Activated gamma-delta T cell treated with anti-CD3 and anti-CD28 coated beads, Interleukin-2, amount 50 U/mL, for 16 hours (primary cell): Measurements from ENCODE around the gene SYT1.

ENCODE experiments used
- DNase-seq: peaks from one replicate; pipeline ENCODE4 v3.0.0-alpha.2; 2020; ENCODE audit warnings: low read depth

Gene SYT1

GRCh38 chr12:79058342-79058741 is 193.8 kb downstream of the SYT1 start:
- DNase-seq, result no peak

DNA sequence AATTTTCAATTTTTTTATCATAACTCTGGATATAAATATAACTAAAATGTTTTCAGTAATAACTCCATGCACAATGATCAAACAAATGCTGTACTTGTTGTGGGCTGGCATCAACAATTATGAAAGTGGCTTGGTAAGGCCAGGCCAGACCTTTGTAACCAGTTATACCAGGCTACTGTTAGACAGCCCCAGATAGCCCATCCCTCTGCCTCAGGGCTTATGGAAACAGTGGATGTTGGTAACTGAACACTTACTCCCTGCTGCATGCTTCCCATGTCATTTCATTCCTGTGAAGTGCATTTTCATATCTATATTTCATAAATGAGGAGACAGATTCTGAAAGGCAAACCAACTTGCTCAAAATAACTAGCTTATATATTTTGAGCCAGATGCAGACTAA is 195.0 kb downstream of the SYT1 start:
- DNase-seq, result no peak

GRCh38 chr12:79063258-79063657 is 198.7 kb downstream of the SYT1 start:
- DNase-seq, result no peak

- DNase-seq, result no peak
These were observed 203.4 kb downstream of the SYT1 start for GRCh38 chr12:79067977-79068376.

DNA sequence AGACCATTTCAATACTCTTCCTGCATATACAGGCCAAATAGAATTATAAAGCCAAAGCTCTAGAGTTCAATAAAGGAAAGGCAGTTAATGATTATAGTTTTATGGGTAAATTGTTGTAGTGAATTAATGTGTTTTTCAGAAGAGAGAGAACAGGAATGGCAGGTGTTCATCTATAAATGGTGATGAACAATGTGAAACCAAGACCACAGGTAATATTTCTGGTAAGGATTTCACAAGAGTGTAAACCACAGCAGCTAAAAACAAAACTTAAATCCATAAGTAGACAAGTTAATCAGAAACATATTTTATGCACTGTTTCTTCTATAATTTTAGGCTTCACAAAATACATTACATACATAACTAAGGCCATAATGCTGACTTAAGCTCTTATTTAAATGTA is 204.4 kb downstream of the SYT1 start:
- no peak for DNase-seq

- no peak for DNase-seq
These were observed 206.9 kb downstream of the SYT1 start for GRCh38 chr12:79071498-79071897.

GRCh38 chr12:79073506-79073905 is 208.9 kb downstream of the SYT1 start:
- DNase-seq, result no peak

GRCh38 chr12:79082595-79082994 is 218.0 kb downstream of the SYT1 start:
- DNase-seq, result no peak

DNA sequence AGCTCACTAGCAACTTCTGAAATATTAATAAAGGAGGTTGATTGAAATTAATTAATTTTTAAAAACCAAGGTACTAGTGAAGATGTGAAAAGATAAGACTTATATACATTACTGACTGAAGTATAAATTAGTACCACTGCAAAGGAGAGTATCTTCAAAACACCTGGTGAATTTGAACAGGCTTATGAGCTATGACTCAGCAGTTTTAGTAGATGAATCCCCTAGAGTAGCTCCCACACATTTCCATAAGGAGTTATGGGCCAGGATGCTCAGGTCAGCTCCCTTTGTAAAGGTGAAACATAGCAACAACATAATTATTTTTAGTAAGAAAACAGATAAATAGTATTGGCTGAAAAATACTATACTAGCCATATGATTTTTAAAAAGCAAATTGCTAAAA is 218.6 kb downstream of the SYT1 start:
- DNase-seq, result no peak

GRCh38 chr12:79085106-79085682 is 220.6 kb downstream of the SYT1 start:
- DNase-seq, result no peak

- DNase-seq, result no peak
These were observed 222.1 kb downstream of the SYT1 start for GRCh38 chr12:79086541-79087296.

GRCh38 chr12:79098530-79098929 is 234.0 kb downstream of the SYT1 start:
- no peak for DNase-seq

DNA sequence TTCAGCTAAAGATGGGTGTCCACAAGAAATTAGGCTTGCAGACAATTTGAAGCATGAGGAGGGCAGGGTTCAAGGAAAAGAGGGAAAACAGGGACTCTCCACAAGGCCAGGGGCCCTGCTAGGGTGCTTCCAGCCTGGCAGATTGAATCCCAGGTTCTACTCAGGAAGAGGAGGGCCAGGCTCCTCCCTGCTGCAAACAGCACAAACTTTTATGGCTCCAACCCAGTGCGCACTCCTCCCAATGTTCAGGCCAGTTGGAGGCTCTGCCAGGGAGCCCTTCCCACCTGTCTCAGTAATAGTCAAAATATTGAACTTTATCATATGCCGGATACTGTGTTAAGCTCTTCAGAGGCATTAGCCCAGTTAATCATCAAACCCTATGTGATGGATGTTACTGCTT is 244.4 kb downstream of the SYT1 start:
- DNase-seq, result no peak

DNA sequence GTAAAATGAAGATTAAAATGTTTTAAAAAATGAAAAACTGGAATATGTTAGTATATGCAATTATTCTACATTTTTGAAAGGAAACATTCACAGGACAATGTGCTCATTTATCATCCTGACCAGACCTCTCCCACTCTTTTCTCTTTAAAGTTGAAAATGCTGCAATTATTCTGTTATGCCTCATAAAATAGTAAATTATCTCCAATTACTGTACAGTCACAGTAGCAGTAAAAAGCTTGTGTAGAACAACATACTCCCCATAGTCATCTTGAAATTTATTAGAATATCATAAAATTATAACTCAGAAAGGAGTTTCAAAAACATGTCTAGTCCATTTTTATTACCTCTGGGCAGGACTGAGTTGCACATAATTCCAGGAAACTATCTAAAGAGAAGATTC is 250.3 kb downstream of the SYT1 start:
- DNase-seq, result no peak

GRCh38 chr12:79115743-79116142 is 251.2 kb downstream of the SYT1 start:
- no peak for DNase-seq

DNA sequence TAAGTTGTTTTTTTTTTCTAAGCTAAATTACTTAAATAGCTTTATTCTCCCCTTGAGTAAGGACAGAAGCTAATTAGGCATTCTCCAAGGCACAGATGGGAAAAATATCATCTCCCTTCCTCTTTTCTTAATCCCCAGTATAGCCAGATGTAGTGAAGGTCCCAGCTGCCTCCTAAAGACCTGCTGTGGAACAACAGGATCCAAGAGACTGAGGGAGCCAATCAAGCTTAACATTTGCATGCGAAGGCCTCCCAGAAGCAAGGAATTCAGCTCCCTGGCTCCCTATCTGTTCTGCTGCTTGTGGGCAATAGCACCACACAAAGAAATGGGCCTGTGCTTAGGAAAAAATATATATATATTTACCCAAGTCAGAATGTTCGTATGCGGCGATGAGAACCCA is 255.2 kb downstream of the SYT1 start:
- DNase-seq, result no peak

GRCh38 chr12:79121486-79121885 is 256.9 kb downstream of the SYT1 start:
- no peak for DNase-seq

- no peak for DNase-seq
These were observed 259.8 kb downstream of the SYT1 start for GRCh38 chr12:79124385-79124784.

- no peak for DNase-seq
These were observed 260.8 kb downstream of the SYT1 start for GRCh38 chr12:79125358-79125757.

GRCh38 chr12:79127271-79127751 is 262.7 kb downstream of the SYT1 start:
- DNase-seq, result no peak

- DNase-seq, result no peak
These were observed 264.4 kb downstream of the SYT1 start for GRCh38 chr12:79128956-79129355.

DNA sequence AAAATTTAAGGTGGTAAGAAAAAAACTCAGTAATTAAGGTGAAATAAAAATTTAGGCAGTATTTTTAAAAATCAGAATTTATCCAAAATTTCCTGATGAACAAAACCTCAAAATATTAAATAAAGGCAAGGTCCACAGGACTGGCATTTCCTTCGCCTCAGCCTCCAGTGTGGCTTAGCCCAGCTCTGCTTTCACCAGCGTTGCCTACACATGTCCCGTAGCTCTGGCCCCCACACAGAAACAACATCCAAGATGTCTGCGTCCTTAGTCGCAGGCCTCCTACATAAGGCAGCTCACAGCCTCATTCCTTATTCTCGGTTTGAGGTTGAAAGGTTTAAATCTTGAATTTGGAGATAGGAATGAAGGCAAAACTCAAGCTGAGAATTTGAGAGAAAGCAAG is 274.3 kb downstream of the SYT1 start:
- DNase-seq, result no peak

- DNase-seq, result no peak
These were observed 276.1 kb downstream of the SYT1 start for GRCh38 chr12:79140711-79141110.

GRCh38 chr12:79141776-79142175 is 277.2 kb downstream of the SYT1 start:
- no peak for DNase-seq
